Limb (tissue), 2 donors: Measurements from ENCODE around the gene ANKRD39.

Experiments used
- DNase-seq, 2 donors: peaks; one replicate each; pipeline ENCODE4 v3.0.0-alpha.2; 2016; ENCODE audit errors: extremely low spot score in 2 of 2

ANKRD39 gene

DNA sequence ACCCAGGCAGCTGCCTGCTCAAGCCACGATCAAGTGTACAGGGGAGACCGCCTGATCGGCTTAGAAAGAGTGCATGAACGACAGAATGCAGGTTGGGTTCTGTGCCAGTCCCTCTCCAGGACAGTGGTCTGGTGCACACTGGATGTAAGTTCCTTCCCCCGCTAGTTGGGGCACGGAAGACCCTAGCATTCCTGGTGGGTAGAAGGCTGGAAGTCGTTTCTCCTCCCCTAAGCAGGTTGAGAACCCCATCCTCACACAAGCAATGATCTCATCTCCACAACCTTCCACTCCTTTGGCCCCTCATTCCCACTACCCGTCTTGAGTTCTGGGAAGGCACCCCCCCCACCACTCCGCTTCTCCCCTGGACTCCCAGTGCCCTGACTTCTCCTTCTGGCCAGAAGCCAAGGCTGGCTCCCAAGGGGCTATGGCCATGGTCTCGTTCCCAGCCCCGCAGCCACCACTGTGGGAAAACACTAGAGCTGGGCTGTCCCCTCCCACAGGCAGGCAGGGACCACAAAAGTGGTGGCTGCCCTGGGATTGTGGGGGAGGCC, 1.4 kb upstream of the ANKRD39 start:
- peak in 1 of 2 donors; percentile 72 for DNase-seq

- DNase-seq, result peak in 1 of 2 donors; percentile 41
Observed at GRCh38 chr2:96856776-96857666, 795 bp downstream of the ANKRD39 start.

DNA sequence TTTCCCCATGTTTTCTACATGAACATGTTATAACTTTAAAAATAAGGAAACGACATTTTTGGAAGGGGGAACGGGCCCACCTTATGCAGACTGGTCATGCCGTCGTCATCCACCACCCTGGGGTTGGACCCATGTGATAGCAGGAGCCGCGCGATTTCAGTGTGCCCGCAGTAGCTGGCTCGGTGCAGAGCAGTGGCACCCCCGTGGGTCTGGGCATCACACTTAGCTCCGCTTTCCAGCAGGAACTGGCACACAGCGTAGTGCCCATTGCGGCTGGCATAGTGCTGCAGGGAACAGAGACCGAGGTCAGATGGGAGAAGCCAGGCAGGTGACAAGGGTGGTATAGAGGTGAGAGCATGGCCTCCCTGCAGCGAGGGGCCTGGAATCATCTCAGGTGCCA, 4.5 kb downstream of the ANKRD39 start:
- no peak for DNase-seq

GRCh38 chr2:96852667-96853066, 5.1 kb downstream of the ANKRD39 start:
- DNase-seq, result no peak

- peak in 1 of 2 donors; percentile 22 for DNase-seq
Observed at GRCh38 chr2:96848264-96848663, 9.6 kb downstream of the ANKRD39 start.

- DNase-seq, result no peak
Observed at GRCh38 chr2:96847586-96847985, 10.2 kb downstream of the ANKRD39 start.

DNA sequence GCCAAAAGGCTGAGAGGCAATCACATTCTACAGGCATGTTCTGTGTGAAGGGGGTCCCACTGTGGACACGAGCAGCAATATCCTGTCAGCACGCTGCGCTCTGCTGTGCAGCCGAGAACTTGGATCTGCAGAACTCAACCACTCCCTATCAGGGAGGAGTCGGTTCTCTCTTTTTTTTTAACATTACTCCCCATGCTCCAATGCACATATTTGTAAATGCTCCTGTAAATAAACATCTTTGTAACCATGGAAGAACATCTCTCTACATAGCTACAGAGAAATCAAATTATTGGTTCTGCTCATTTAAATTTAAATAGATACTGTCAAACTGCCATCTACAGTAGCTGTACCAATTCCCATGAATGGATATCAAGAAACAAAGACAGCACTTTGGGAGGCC, 11.0 kb downstream of the ANKRD39 start:
- DNase-seq, result no peak

GRCh38 chr2:96844405-96844808, 13.4 kb downstream of the ANKRD39 start:
- DNase-seq, result peak in 1 of 2 donors; percentile 24

DNA sequence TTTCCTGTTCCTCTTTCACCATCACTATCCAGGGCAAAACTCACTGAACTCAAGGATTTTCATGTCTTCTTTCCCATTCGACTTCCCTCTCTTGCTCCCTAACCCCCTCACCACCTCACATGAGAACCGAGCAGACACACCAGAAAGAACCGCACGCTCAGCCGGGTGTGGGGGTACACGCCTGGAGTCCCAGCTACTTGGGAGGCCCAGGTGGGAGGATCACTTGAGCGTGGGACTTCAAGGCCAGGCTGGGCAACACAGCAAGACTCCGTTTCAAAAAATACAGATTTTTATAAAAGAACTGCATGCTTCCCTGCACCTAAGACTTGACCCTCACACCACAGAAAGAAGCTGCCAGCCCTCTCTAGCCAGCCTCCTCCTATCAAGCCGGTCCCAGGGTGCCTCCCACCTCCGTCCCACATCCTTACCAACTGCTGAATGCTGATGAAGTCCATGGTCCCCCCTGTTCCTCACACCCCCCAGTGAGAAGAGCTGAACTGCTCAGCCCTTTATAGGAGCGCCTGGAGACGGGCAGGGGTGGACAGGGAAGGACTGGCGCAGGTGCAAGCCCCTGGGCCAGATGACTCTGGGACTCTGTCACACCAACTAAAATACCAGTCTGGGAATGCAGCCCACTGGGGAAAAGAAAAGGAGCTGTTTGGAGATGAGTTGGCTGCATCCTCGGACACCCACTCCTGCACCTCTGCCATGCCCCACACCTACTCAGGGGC, 14.1 kb downstream of the ANKRD39 start, which contains the start of gene ANKRD23:
Gene ANKRD23 (minus strand): TSS at position 484 of the 731 bp plus-strand sequence. CDS start 29 bp downstream, at position 455.
- no peak for DNase-seq

GRCh38 chr2:96842600-96842999, 15.2 kb downstream of the ANKRD39 start:
- DNase-seq, result peak in 1 of 2 donors; percentile 17

GRCh38 chr2:96841701-96842495, 15.9 kb downstream of the ANKRD39 start:
- DNase-seq, result peak in 1 of 2 donors; percentile 21

GRCh38 chr2:96839875-96840850, 17.7 kb downstream of the ANKRD39 start:
- peak in 1 of 2 donors; percentile 25 for DNase-seq

DNA sequence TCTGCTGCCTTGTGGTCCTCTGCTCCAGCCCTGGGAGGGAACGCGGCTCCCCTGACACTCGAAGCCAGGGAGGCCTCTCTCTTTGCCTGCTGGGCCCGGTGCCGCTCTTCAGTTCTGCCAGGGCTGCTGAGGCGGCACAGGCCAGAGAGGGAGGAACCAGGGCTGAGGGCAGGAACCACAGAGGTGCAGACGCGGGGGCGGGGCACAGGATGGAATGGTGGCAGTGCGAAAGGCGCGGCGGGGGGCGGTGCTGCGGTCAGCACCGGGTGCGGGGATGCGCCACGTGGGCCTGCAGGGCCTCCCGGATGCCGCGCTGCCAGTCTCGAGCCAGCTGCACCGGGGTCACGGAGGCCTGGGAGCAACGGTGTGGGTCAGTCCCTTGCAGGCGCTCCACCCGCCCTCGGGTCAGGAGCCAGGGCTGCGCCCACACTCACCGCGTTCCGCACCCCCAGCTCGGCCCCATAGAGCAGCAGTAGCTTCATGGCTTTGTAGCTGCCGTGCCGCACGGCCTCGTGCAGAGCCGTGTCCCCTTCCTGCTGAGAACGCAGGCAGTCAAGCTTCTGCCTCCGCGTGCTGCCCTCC, 18.4 kb downstream of the ANKRD39 start:
- peak in 1 of 2 donors; percentile 43 for DNase-seq

DNA sequence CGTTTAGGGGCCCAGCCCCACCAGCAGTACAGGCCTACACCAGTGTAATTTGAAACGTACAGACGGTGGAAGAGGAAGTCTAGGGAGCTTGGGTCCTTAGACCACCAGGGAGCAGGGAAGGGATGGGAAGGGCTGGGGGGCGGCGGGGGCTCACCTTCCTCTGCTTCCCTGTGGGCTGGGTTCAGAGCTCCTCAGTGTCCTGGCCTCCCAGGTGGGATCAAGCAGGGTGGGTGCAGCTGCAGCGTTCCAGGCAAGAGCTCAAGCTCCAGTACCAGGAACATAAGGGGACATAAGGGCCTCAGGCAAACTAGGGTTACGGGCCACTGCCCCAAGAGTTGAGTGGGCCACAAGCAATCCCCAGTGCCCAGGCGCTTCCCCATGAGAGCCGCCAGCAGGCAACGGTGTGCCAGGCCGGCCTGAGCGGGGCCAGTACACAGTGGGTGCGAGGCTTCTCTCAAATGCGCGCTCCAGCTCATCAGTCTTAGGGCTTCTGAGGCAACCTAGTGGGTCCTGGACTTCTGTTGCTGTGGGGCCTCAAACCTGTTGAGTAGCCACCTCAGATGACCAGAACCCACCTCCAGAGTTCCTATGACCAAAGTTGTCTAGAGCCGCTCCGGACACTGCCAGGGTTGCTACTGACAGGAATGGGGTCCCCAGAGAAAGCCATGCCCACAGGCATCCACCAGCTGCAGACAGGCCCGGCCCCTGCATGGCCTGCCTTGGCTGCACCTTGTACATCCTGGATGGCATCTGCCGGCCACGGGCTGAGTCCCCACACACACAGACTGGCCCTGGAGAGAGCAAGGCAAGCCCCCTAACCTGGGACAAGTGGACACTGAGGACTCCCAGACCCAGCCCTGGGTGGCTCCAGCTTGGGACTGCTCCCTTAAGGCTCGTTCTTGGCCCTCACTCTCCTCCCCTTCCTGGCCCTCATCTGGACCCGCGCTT, 19.2 kb downstream of the ANKRD39 start:
- DNase-seq, result peak in 1 of 2 donors; percentile 34

GRCh38 chr2:96837575-96837974, 20.2 kb downstream of the ANKRD39 start:
- no peak for DNase-seq

DNA sequence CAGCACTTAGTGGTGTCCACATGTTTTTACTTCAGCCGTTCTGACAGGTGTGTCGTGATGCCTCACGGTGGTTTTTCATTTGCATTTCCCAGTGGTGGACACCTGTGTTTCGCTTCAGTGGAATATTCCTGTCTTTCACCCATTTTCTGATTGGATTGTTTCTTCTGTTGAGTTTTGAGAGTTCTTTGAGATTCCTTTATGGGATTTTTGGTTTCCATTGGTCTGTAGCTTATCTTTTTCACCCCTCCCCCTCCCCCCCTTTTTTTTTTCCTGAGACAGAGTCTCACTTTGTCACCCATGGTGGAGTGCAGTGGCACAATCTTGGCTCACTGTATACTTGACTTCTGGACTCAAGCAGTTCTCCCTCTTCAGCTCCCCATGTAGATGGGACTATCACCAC, 22.0 kb downstream of the ANKRD39 start:
- no peak for DNase-seq

DNA sequence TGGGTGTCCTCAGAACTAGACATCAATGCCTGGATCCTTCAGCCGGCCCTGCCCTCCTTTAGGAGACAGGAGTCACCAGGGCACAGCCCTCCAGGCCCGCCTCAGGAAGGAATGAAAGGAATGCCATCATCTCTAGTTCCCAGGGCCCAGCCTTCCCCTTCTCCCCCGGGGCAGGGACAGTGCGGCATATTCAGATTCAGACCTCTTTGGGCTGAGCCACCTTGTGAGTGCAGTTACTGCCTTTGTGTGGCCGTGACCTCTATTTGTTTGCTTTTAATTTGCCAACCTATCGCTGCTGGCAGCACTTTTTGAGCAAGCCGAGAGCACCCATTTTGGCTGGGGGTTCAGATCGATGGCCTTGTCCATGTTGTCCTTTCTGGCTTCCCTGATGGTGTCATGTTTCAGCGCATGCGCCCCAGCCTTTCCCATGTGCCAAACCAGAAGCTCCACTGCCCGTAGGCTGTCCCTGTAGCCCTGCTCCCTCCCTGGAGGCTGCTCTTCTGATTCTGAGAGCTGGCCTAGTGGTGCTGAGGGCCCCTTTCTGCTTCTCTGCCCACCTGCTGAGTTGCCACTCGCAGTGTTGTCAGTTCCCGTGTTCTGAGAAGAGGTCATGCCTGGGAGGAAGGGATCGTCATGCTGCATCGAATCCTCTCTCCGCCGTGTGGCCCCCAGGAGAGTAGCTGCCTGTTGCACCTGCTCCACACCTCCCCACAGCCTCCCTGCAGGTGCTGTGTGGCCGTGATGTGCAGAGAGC, 24.9 kb downstream of the ANKRD39 start:
- peak; percentile 50 to 72 for DNase-seq

DNA sequence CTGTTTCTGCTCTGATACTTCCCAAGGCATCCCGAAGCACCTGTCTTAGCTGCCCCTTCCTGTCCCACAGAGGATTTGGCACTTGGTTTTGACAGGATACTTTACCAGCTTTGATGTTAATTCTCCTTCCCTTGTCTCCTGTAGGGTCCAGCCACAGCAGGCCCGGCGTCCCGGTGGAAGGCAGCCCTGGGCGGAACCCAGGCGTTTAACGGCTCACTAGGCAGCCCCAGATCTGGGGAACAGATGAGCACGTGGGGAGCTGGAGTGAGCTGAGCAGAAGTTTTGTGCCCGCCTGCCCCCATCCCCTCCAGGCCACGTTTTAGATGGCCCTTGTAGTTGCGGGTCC, 25.4 kb downstream of the ANKRD39 start:
- DNase-seq, result no peak
